Dermis microvascular lymphatic vessel endothelial cell (primary cell): ENCODE data around the gene ZDHHC12. TPM values are rescaled to one million over a fixed set of nuclear protein-coding genes. Genes with fewer than 3 reads are reported as not detected.

Experiments
- DNase-seq, 2 donors: peaks; one replicate each; pipeline versions ENCODE4 v3.0.0 to v3.0.0-alpha.2; 2010; ENCODE audit warnings: low read depth in 2 of 2
- total RNA-seq: library from RNA; depleted of rRNA; stranded (reverse); fragments of >200 nt; gene quantifications from 2 replicates; pipeline ENCODE4 v1.2.1, GENCODE V29; 2014

ZDHHC12 gene
- total RNA-seq, 1 donor from 2014 or later: 46.1 TPM

- DNase-seq: no peak
Measured at GRCh38 chr9:128729766-128730517, 6.0 kb upstream of the ZDHHC12 start.

- no peak for DNase-seq
Measured at GRCh38 chr9:128729302-128729701, 5.4 kb upstream of the ZDHHC12 start.

GRCh38 chr9:128728298-128728697, 4.4 kb upstream of the ZDHHC12 start:
- DNase-seq: no peak

- no peak for DNase-seq
Measured at GRCh38 chr9:128727640-128728248, 3.8 kb upstream of the ZDHHC12 start.

DNA sequence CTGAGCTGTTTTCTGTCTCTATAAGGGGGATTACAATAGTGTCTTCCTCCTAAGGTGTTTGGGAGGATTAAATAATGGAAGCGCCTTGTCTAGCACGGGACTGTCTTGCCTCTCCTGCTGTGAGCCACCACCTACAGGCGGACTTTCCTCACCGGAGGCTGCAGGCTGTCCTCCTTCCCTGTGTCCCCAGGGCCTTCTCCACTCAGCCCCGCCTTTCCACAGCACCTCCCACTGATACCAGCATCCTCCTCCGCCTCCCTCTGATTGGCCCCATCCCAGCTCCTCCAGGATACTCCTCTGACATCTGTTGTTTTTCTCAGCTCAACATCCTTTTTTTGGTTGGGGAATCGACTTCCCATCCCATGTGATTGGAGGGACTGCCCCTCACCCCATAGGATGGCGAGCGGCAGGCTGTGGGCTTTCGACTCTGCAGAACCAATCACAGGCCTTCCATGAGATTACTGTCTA, 851 bp upstream of the ZDHHC12 start:
- DNase-seq: peak in 1 of 2 donors; percentile 69

GRCh38 chr9:128723352-128723865, 518 bp downstream of the ZDHHC12 start:
- DNase-seq: no peak

- no peak for DNase-seq
Measured at GRCh38 chr9:128722380-128723351, 1.3 kb downstream of the ZDHHC12 start.

GRCh38 chr9:128721487-128722010, 2.4 kb downstream of the ZDHHC12 start:
- no peak for DNase-seq

DNA sequence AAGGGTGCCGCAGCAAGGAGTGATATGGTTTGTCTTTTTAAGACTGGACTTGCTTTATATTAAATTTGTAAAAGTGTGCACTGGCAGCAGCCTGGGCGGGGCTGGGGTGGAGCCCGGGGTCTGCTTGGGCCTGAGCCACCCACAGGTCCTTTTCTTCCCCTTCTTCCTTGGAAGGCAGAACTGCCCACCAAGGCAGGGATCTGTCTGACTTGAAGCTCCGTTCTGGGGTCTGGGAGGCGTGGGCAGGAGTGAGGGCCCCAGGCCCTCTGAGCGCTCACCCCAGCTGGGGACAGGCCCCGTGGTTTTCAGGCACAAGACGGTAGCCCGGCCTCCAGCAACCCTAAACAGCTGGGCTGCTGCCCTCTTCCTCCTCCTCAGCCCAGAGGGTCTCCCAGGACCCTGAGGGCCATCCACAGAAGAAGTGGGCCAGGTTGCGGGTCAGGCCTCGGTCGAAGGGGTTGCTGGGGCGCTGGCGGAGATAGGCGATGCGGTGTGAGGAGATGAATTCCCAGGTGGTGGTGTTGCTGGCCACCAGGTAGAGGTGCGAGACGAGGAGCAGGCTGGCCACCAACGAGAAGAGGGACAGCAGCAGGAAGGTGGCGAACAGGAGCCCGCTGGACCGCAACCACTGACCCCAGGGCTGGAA, 3.0 kb downstream of the ZDHHC12 start:
- DNase-seq: no peak

GRCh38 chr9:128719919-128720605, 3.9 kb downstream of the ZDHHC12 start:
- DNase-seq: no peak

GRCh38 chr9:128718475-128718874, 5.5 kb downstream of the ZDHHC12 start:
- DNase-seq: no peak

GRCh38 chr9:128718047-128718446, 5.9 kb downstream of the ZDHHC12 start:
- no peak for DNase-seq

GRCh38 chr9:128716581-128717254, 7.2 kb downstream of the ZDHHC12 start:
- DNase-seq: no peak

DNA sequence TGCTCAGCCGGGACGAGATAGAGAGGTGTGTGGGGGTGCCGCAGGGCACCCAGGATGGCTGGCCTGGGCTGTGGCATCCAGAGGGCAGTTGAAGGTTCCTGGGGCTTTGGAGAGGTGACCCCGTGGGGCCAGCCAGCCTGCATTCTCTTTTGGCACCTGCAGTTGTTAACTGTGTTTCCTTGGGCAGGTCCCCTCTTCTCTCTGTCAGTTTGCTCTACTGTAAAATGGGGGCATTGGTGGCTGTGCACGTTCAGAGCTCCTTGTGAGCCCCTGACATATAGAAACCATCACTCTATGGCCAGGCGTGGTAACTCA, 8.5 kb downstream of the ZDHHC12 start:
- no peak for DNase-seq

- DNase-seq: no peak
Measured at GRCh38 chr9:128714586-128715435, 9.1 kb downstream of the ZDHHC12 start.

- no peak for DNase-seq
Measured at GRCh38 chr9:128713941-128714573, 9.9 kb downstream of the ZDHHC12 start.

DNA sequence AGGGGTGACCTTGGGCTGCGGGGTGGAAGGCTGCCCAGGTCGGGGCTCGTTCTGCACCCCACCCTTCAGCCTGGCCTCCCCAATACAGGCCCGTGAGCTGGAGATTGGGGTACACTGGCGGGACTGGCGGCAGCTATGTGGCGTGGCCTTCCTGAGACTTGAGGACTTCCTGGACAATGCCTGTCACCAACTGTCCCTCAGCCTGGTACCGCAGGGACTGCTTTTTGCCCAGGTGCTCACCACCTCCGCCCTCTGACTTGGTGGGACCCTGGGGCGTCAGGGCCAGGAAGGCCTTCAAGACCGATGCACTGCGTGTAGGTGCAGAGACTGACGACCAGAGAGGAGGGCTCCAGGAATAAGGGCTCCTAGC, 10.5 kb downstream of the ZDHHC12 start:
- DNase-seq: no peak
